ENCODE measurements around the gene COMTD1. TPM values are rescaled to one million over a fixed set of nuclear protein-coding genes. Genes with fewer than 3 reads are reported as not detected.

Gene COMTD1
- total and polyA plus RNA-seq, 10 donors = 14.2 to 57.4 (median 20.4) TPM

GRCh38 chr10:75272094-75272493 is 36.3 kb upstream of the COMTD1 start:
- Histone ChIP-seq H3K4me3 (no peak overlapping the region), H3K27me3 (replicated peaks in 1 of 7) (peaks cover 0 to 16% (median 0%) of the 10 kb centered on the region in 7 donors), H3K36me3 (no peaks in the 10 kb centered on the region), H3K27ac (no peak overlapping the region), H3K9me3 (no peaks in the 10 kb centered on the region), H3K4me1 (peaks cover 0 to 13% (median 0%) of the 10 kb centered on the region in 6 donors)
- TF ChIP-seq POLR2A (IDR thresholded peaks at IDR 0.05) (no peak), CTCF (IDR thresholded peaks at IDR 0.05 in 8 of 11, conservative IDR thresholded peaks at IDR 0.05 in 3 of 11) (no peak), POLR2AphosphoS5 (IDR thresholded peaks at IDR 0.05) (no peak)
- intact Hi-C loops (cut with DNase I; ENCODE audit: low total_unique reads) = no loop called here
- no peak for DNase-seq
- 79 to 95% (median 90%) methylated on average over 4 to 5 of the region's 5 CpGs for WGBS, 5 donors

- Histone ChIP-seq H3K27ac (no peak overlapping the region), H3K36me3 (no peaks in the 10 kb centered on the region), H3K9me3 (no peaks in the 10 kb centered on the region), H3K4me1 (peaks cover 0 to 4% (median 0%) of the 10 kb centered on the region in 6 donors), H3K4me3 (no peak overlapping the region), H3K27me3 (replicated peaks in 1 of 7) (no peaks in the 10 kb centered on the region)
- intact Hi-C loops (cut with DNase I; ENCODE audit: low total_unique reads) = no loop called here
- 68 to 83% (median 78%) methylated on average over 5 of the region's 5 CpGs for WGBS, 5 donors
- TF ChIP-seq POLR2A (IDR thresholded peaks at IDR 0.05) = no peak
- no peak for DNase-seq
These were observed 33.8 kb upstream of the COMTD1 start for GRCh38 chr10:75269605-75270004.

GRCh38 chr10:75266945-75267344 is 31.2 kb upstream of the COMTD1 start:
- Histone ChIP-seq H3K4me3 (no peak overlapping the region), H3K9me3 (no peaks in the 10 kb centered on the region), H3K4me1 (no peaks in the 10 kb centered on the region), H3K27ac (no peak overlapping the region), H3K27me3 (replicated peaks in 1 of 7) (no peaks in the 10 kb centered on the region), H3K36me3 (no peaks in the 10 kb centered on the region)
- intact Hi-C loops (cut with DNase I; ENCODE audit: low total_unique reads) = no loop called here
- 74 to 91% (median 88%) methylated on average over 5 of the region's 5 CpGs for WGBS, 5 donors
- TF ChIP-seq POLR2AphosphoS5 (IDR thresholded peaks at IDR 0.05) (no peak), POLR2A (IDR thresholded peaks at IDR 0.05) (no peak), CTCF (IDR thresholded peaks at IDR 0.05 in 8 of 11, conservative IDR thresholded peaks at IDR 0.05 in 3 of 11) (no peak)
- DNase-seq = no peak

- no peak for TF ChIP-seq CTCF (IDR thresholded peaks at IDR 0.05 in 8 of 11, conservative IDR thresholded peaks at IDR 0.05 in 3 of 11)
- TF ChIP-seq POLR2AphosphoS5 (IDR thresholded peaks at IDR 0.05) = no peak
- TF ChIP-seq POLR2A (IDR thresholded peaks at IDR 0.05) = no peak
- 34 to 54% (median 37%) methylated on average over 6 of the region's 6 CpGs for WGBS, 5 donors
These were observed 30.1 kb upstream of the COMTD1 start for GRCh38 chr10:75265856-75266255.

GRCh38 chr10:75263806-75264205 is 28.0 kb upstream of the COMTD1 start:
- no peak overlapping the region for H3K4me3 ChIP-seq
- no peaks in the 10 kb centered on the region for H3K4me1 ChIP-seq
- H3K36me3 ChIP-seq = no peaks in the 10 kb centered on the region
- H3K27me3 ChIP-seq (replicated peaks in 1 of 7) = no peaks in the 10 kb centered on the region
- intact Hi-C loops (cut with DNase I; ENCODE audit: low total_unique reads) = no loop called here
- WGBS, 5 donors = 88 to 100% (median 100%) methylated on average over 1 of the region's 1 CpG
- TF ChIP-seq POLR2A (IDR thresholded peaks at IDR 0.05) = no peak
- no peak for TF ChIP-seq CTCF (IDR thresholded peaks at IDR 0.05 in 8 of 11, conservative IDR thresholded peaks at IDR 0.05 in 3 of 11)
- TF ChIP-seq POLR2AphosphoS5 (IDR thresholded peaks at IDR 0.05) = no peak
- H3K9me3 ChIP-seq = peaks cover 0 to 8% (median 5%) of the 10 kb centered on the region in 8 donors
- no peak for DNase-seq
- H3K27ac ChIP-seq = no peak overlapping the region

More at GRCh38 chr10:75265856-75266255, 30.1 kb upstream of the COMTD1 start:
- Histone ChIP-seq H3K36me3 (no peaks in the 10 kb centered on the region), H3K9me3 (peaks cover 0 to 5% (median 3%) of the 10 kb centered on the region in 8 donors), H3K27ac (no peak overlapping the region), H3K27me3 (replicated peaks in 1 of 7) (no peaks in the 10 kb centered on the region), H3K4me1 (no peaks in the 10 kb centered on the region), H3K4me3 (no peak overlapping the region)
- intact Hi-C loops (cut with DNase I; ENCODE audit: low total_unique reads) = no loop called here
- DNase-seq = no peak

Data from spleen (tissue), 11 donors.